Measurements from ENCODE around the gene ZNF543.

- TF ChIP-seq ATF3 (CRISPR knock-in tag; conservative IDR thresholded peaks at IDR 0.05) (no peak), CREM (CRISPR knock-in tag; IDR thresholded peaks at IDR 0.05) (no peak), NR3C1 (CRISPR knock-in tag; conservative IDR thresholded peaks at IDR 0.05; ENCODE audit: low read depth) (no peak), CTCF (IDR thresholded peaks at IDR 0.05) (no peak), TCF7 (CRISPR knock-in tag; IDR thresholded peaks at IDR 0.05; ENCODE audit: low read depth) (no peak), USF2 (CRISPR knock-in tag; IDR thresholded peaks at IDR 0.05) (no peak), GABPB1 (CRISPR knock-in tag; IDR thresholded peaks at IDR 0.05) (no peak), ATF6 (CRISPR knock-in tag; IDR thresholded peaks at IDR 0.05) (no peak), USF1 (CRISPR knock-in tag; IDR thresholded peaks at IDR 0.05) (no peak), SMAD4 (CRISPR knock-in tag; IDR thresholded peaks at IDR 0.05) (no peak)
These were observed 38.1 kb upstream of the ZNF543 start for GRCh38 chr19:57282011-57282643.

Data from WTC11 (cell line).